Right lobe of liver (tissue), 6 donors: ENCODE data around the gene TBC1D10A. TPM values are rescaled to one million over a fixed set of nuclear protein-coding genes. Genes with fewer than 3 reads are reported as not detected.
"Not testable (repeated sequence)": the region's sequence is repeated elsewhere in the genome, so short reads cannot be mapped to it uniquely, and the experiment has no call there.

Experiments used
- ATAC-seq, 4 donors: fragments of 200-7000 bp; cut with Tn5 transposase; one replicate each; pipeline ENCODE4 v1.9.1; 2020; ENCODE audit warnings: mild to moderate bottlenecking in 4 of 4, moderate library complexity in 4 of 4
- DNase-seq, 3 donors: peaks; one replicate each; pipeline ENCODE4 v3.0.0-alpha.2; 2020
- H3K27ac ChIP-seq, 3 donors: fragments of 200-600 bp; one replicate each; pipeline ENCODE4 v1.8.0; 2022
- H3K27me3 ChIP-seq, 2 donors: fragments of 200-600 bp; one replicate each; pipeline ENCODE4 v1.8.0; 2022
- H3K36me3 ChIP-seq, 4 donors: fragments of 200-600 bp; sonication (generic) in 1 of 4; one replicate each; pipeline versions ENCODE4 v1.5.1 to v1.8.0; 2017 to 2022; ENCODE audit warnings: control low read depth in 1 of 4
- H3K4me1 ChIP-seq, 4 donors: fragments of 200-600 bp; sonication (generic) in 1 of 4; one replicate each; pipeline versions ENCODE4 v1.5.1 to v1.8.0; 2017 to 2022; ENCODE audit warnings: control low read depth in 1 of 4
- H3K4me3 ChIP-seq, 3 donors: fragments of 200-600 bp; one replicate each; pipeline ENCODE4 v1.8.0; 2022
- H3K9me3 ChIP-seq, 4 donors: fragments of 200-600 bp; sonication (generic) in 1 of 4; one replicate each; pipeline versions ENCODE4 v1.5.1 to v1.8.0; 2017 to 2022; ENCODE audit warnings: control low read depth in 1 of 4
- POLR2A ChIP-seq: fragments of 450-650 bp; IDR thresholded peaks from one replicate; pipeline ENCODE4 v1.6.1; 2017; ENCODE audit warnings: antibody characterized with exemption, mild to moderate bottlenecking
- WGBS: methylation state at CpG from one replicate; pipeline ENCODE4 v1.1.6; 2018; ENCODE audit warnings: low coverage, low lambda C conversion rate; ENCODE audit not compliant: insufficient coverage; ENCODE audit errors: missing lambda C conversion rate; 5-methylcytosine and 5-hydroxymethylcytosine counted together
- intact Hi-C, 2 donors: fragments of 100-400 bp; cut with DNase I; formaldehyde crosslinking; loops; one replicate each; pipeline versions ENCODE4 v1.11.2 to v1.14.1; 2022
- total RNA-seq, 6 experiments: library from RNA; depleted of rRNA in 2 of 6; stranded (reverse); fragments of >200 nt in 2 of 6; fragmentation: NEBNext Ultra II Directional in 3 of 6; extraction: Animal tissue kit (Norgen Biotek cat#: 25700) in 3 of 6; gene quantifications; one replicate each; pipeline versions ENCODE4 v1.1.0 to v1.2.4, GENCODE V29; 2016 to 2023
- TF ChIP-seq, protein P1 (sequence below), 4 donors: fragments of 200-600 bp in 3 of 4; fragments of 450-650 bp in 1 of 4; IDR thresholded peaks; one replicate each; pipeline versions ENCODE4 v1.5.1 to v1.8.0; 2016 to 2022; ENCODE audit warnings: antibody characterized with exemption in 4 of 4, mild to moderate bottlenecking in 2 of 4
- donor health status: DM: no; HTN: yes; CAD: no.
- donor health status: DM: no; HTN: no; CAD: no.
- donor health status: DM: no; HTN: no; CAD: no.
- donor health status: DM: no; HTN: yes; CAD: no.
- donor health status: DM: no; HTN: yes; CAD: no.

Gene TBC1D10A
- total RNA-seq, 6 experiments from 2014 or later, result 6.6 to 12.6 (median 10.0) TPM

DNA sequence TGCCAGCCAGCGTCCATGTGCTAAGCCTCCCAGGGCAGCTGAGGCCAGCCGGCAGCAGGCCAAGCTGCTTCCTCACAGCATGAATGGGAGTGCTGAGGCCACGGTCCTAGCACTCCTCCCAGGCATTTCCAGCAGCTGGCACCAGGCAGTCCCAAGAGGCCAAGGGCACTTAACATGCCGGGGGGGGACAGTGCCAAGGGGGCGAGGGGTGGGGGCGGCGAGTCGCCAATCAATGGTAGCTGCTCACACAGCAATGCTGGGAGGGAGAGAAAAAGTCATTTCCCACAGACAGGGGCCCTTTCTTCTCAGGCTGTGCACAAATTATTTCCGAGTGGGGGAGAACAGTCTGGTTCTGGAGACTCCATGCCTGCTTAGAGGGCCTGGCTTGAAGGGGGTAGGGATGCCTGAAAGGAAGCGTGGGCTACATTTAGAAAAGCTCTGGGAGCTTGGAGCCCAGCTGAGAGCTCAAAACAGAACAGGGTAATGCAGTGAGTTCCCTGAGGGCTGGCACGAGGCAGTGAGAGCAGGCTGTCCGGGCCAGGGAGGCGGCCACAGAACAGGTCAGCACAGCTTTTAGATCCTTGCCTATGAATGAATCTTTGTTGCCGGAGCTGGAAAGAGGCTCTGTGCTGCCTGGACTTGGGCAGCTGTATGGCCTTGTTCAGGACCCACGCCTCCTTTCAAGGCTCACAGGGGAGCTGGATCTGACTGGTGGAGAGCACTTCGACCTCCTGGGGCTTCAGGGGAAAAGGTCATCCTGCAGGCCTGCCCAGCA, 14.4 kb upstream of the TBC1D10A start:
- H3K27me3 ChIP-seq, result no peaks in the 10 kb centered on the region
- TF ChIP-seq, protein P1, sequence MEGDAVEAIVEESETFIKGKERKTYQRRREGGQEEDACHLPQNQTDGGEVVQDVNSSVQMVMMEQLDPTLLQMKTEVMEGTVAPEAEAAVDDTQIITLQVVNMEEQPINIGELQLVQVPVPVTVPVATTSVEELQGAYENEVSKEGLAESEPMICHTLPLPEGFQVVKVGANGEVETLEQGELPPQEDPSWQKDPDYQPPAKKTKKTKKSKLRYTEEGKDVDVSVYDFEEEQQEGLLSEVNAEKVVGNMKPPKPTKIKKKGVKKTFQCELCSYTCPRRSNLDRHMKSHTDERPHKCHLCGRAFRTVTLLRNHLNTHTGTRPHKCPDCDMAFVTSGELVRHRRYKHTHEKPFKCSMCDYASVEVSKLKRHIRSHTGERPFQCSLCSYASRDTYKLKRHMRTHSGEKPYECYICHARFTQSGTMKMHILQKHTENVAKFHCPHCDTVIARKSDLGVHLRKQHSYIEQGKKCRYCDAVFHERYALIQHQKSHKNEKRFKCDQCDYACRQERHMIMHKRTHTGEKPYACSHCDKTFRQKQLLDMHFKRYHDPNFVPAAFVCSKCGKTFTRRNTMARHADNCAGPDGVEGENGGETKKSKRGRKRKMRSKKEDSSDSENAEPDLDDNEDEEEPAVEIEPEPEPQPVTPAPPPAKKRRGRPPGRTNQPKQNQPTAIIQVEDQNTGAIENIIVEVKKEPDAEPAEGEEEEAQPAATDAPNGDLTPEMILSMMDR (IDR thresholded peaks at IDR 0.05), result no peak
- no peak for TF ChIP-seq POLR2A
- DNase-seq (no peak), ATAC-seq (no peak)
- intact Hi-C loops, result no loop called here
- no peak overlapping the region for H3K4me3 ChIP-seq
- 94% methylated on average over 7 of the region's 16 CpGs for WGBS
- H3K4me1 ChIP-seq, result peaks cover 0 to 5% (median 0%) of the 10 kb centered on the region in 4 donors
- H3K9me3 ChIP-seq, result no peaks in the 10 kb centered on the region
- H3K36me3 ChIP-seq, result peaks cover 21 to 100% (median 77%) of the 10 kb centered on the region in 4 donors
- no peak overlapping the region for H3K27ac ChIP-seq

- Histone ChIP-seq H3K27ac (no peak overlapping the region), H3K36me3 (peaks cover 19 to 100% (median 76%) of the 10 kb centered on the region in 4 donors), H3K4me1 (peaks cover 0 to 5% (median 0%) of the 10 kb centered on the region in 4 donors), H3K9me3 (no peaks in the 10 kb centered on the region), H3K27me3 (no peaks in the 10 kb centered on the region), H3K4me3 (no peak overlapping the region)
- TF ChIP-seq, protein P1 (IDR thresholded peaks at IDR 0.05), result no peak
- TF ChIP-seq POLR2A, result no peak
- WGBS, result 83% methylated on average over 1 of the region's 7 CpGs
- peak in 1 of 3 donors; percentile 69 for DNase-seq
- intact Hi-C loops, result no loop called here
- no peak for ATAC-seq
Measured at GRCh38 chr22:30338802-30339201, 12.1 kb upstream of the TBC1D10A start.

DNA sequence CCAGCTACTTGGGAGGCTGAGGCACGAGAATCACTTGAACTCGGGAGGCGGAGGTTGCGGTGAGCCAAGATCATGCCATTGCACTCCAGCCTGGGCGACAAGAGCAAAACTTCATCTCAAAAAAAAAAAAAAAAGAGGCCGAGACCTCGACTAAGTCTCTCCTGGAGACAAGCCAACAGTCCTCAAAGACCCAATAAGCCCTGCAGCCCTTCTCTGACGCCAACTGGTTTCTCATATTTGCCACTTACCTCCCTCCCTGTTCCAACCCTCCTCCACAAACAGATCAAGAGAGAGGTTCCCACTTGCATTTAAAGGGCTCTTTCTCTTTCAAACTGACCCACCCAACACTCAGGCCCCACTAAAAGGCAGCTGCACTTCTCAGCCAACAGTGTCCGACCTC, 11.6 kb upstream of the TBC1D10A start:
- ATAC-seq, DNase-seq: not testable (repeated sequence)
- peaks cover 21 to 100% (median 76%) of the 10 kb centered on the region in 4 donors for H3K36me3 ChIP-seq

GRCh38 chr22:30337461-30337778, 10.7 kb upstream of the TBC1D10A start:
- Histone ChIP-seq H3K4me3 (no peak overlapping the region), H3K4me1 (peaks cover 0 to 5% (median 0%) of the 10 kb centered on the region in 4 donors), H3K27ac (peak overlapping the region in 1 of 3 donors; percentile 8), H3K27me3 (no peaks in the 10 kb centered on the region), H3K9me3 (no peaks in the 10 kb centered on the region), H3K36me3 (peaks cover 15 to 99% (median 74%) of the 10 kb centered on the region in 4 donors)
- ATAC-seq, result peak; percentile 25 to 64 (median 46)
- intact Hi-C loops, result no loop called here
- peak in 1 of 3 donors; percentile 82 for DNase-seq
- TF ChIP-seq, protein P1 (IDR thresholded peaks at IDR 0.05), result no peak
- TF ChIP-seq POLR2A, result no peak
- 59% methylated on average over 6 of the region's 8 CpGs for WGBS

More for the DNA sequence above, 11.6 kb upstream of the TBC1D10A start:
- H3K4me1 ChIP-seq, H3K27ac ChIP-seq, H3K27me3 ChIP-seq, H3K4me3 ChIP-seq, H3K9me3 ChIP-seq, intact Hi-C loops: not testable (repeated sequence)
- WGBS, result 87% methylated on average over 6 of the region's 9 CpGs

DNA sequence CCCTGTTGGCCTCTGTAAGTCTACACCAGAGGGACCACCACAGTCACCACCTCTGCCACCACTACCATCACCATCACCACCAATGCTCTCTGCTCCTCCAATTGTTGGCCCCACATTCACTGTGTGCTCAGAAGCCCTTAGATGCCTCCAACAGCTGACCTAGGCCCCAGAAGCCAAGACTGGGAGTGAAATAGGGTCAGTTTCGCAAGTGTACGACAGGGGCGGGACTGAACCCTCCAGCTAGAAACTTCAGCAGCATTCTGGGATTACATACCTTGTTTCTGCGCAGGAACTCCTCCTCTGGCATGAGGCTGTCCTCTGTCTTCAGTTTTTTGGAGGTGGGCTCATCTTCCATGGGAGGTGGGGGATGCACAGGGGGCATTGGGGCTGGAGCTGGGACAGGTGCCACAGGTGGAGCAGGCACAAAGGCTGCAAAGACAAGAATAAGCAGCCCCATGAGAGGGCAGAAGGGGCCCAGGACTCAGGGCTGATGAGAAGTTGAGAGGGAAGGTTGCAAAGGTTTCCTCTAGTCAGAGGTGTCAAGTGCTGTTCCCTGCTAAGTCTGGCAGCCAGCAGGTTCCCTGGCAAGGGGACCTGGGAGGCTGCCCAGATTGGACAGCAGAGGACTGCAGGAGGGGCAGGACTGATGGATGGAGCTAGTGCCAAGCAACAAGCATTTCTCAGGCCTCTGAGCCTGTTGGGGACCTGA, 10.2 kb upstream of the TBC1D10A start:
- DNase-seq (peak in 2 of 3 donors; percentile 69 to 88), ATAC-seq (peak; percentile 35 to 81 (median 54))
- Histone ChIP-seq H3K4me1 (peaks cover 0 to 5% (median 0%) of the 10 kb centered on the region in 4 donors), H3K36me3 (peaks cover 15 to 95% (median 71%) of the 10 kb centered on the region in 4 donors), H3K27me3 (no peaks in the 10 kb centered on the region), H3K9me3 (no peaks in the 10 kb centered on the region), H3K27ac (peak overlapping the region in 1 of 3 donors; percentile 8), H3K4me3 (no peak overlapping the region)
- whole genome bisulfite sequencing, result 64% methylated on average over 3 of the region's 4 CpGs
- TF ChIP-seq POLR2A, result no peak
- TF ChIP-seq, protein P1 (IDR thresholded peaks at IDR 0.05), result no peak
- intact Hi-C loops, result no loop called here
